Measurements from ENCODE around the gene RAB11FIP4. TPM values are rescaled to one million over a fixed set of nuclear protein-coding genes. Genes with fewer than 3 reads are reported as not detected.

Gene RAB11FIP4
- total and polyA plus RNA-seq, 9 of the 15 experiments (the other 6 are each of a cell fraction or from before 2014, with no cell fraction given) = 0.62 to 16.6 (median 8.9) TPM

DNA sequence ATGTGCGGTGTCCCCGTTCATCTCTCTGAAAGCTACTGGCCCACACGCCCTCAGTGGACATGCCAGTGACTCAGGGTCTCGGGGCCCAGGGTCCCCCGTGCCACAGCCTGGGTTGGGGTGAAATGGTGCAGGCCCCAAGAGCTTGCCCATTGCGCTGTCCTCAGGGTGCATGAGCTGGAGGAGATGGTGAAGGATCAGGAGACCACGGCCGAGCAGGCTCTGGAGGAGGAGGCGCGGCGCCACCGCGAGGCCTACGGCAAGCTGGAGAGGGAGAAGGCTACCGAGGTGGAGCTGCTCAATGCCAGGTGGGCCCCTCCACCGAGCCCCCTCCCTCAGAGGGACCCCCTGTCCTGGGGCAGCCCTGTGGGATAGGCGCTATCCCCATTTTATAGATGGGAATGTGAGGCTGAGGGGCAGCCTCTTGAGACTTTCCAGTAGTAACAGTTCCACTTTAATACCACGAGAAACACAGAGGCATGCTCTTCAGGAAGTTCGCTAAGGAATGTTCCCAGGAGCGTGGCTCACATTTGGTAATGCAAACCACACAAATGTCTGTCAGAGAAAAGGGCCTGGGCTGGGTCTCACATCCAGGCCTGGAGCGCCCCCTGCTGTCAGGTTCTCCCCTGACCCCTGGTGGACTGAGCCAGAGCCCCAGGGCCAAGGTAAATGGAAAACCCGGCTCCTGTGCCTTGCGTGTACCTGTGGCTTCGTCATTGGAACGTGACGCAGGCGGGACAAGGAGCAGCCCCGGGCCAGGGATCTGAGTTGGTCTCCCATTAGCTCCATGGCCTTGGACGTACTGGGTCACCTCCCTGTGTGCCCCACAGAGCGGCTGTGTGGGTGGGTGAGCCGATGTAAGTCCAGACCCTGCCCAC is 133.7 kb downstream of the RAB11FIP4 start (continued):
- no peak for TF ChIP-seq BRD9 (IDR thresholded peaks at IDR 0.05; ENCODE audit: low read depth, partially characterized antibody)
- peak; percentile 76; the same call in 1 of the 2 replicates for TF ChIP-seq STAG1 (CRISPR knock-in tag; IDR thresholded peaks at IDR 0.05; ENCODE audit: borderline replicate concordance)
- 0 out of 2 replicates have a peak, but pooled peaks have one; percentile 10 for TF ChIP-seq JUND (IDR thresholded peaks at IDR 0.05; ENCODE audit: borderline replicate concordance, low read depth, low read length)
- TF ChIP-seq JUND (tag; IDR thresholded peaks at IDR 0.05; ENCODE audit: borderline replicate concordance, low read depth, low read length) = no peak; the same call in 2 of the 3 replicates
- TF ChIP-seq YY1 (IDR thresholded peaks at IDR 0.05; ENCODE audit: borderline replicate concordance in 1 of 3, control insufficient read depth in 1 of 3, extremely low read depth in 1 of 3, insufficient read depth in 3 of 3, insufficient read length in 1 of 3, insufficient replicate concordance in 2 of 3, low read depth in 1 of 3, low read length in 2 of 3) = peak in 1 of 3 experiments; percentile 11
- 0 out of 2 replicates have a peak, but pooled peaks have one; percentile 15 for TF ChIP-seq MYNN (IDR thresholded peaks at IDR 0.05)
- TF ChIP-seq MYNN (CRISPR knock-in tag; IDR thresholded peaks at IDR 0.05) = no peak
- TF ChIP-seq CREB3 (tag; conservative IDR thresholded peaks at IDR 0.05; ENCODE audit: low read depth) = no peak
- TF ChIP-seq, protein P1, sequence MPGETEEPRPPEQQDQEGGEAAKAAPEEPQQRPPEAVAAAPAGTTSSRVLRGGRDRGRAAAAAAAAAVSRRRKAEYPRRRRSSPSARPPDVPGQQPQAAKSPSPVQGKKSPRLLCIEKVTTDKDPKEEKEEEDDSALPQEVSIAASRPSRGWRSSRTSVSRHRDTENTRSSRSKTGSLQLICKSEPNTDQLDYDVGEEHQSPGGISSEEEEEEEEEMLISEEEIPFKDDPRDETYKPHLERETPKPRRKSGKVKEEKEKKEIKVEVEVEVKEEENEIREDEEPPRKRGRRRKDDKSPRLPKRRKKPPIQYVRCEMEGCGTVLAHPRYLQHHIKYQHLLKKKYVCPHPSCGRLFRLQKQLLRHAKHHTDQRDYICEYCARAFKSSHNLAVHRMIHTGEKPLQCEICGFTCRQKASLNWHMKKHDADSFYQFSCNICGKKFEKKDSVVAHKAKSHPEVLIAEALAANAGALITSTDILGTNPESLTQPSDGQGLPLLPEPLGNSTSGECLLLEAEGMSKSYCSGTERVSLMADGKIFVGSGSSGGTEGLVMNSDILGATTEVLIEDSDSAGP (CRISPR knock-in tag; IDR thresholded peaks at IDR 0.05) = no peak
- TF ChIP-seq CC2D1A (IDR thresholded peaks at IDR 0.05) = peak; percentile 67; the same call in 1 of the 2 replicates
- peak; percentile 52; the same call in 1 of the 2 replicates for TF ChIP-seq RB1 (IDR thresholded peaks at IDR 0.05; ENCODE audit: low read depth)
- TF ChIP-seq PKNOX1 (IDR thresholded peaks at IDR 0.05) = 0 out of 2 replicates have a peak, but pooled peaks have one; percentile 34
- peak; percentile 90 to 98 (median 97) for TF ChIP-seq CTCF (IDR thresholded peaks at IDR 0.05 in 2 of 3, conservative IDR thresholded peaks at IDR 0.05 in 1 of 3; ENCODE audit: insufficient read depth in 2 of 3, low read depth in 1 of 3, low read length in 3 of 3)
- no peak for TF ChIP-seq POU5F1 (IDR thresholded peaks at IDR 0.05; ENCODE audit: borderline replicate concordance, low read depth, low read length, partially characterized antibody)
- TF ChIP-seq ATF1 (CRISPR knock-in tag; IDR thresholded peaks at IDR 0.05) = no peak
- TF ChIP-seq ATF1 (tag; IDR thresholded peaks at IDR 0.05) = peak; percentile 22; the same call in 1 of the 2 replicates
- no peak for TF ChIP-seq ZC3H11A (IDR thresholded peaks at IDR 0.05; ENCODE audit: low read depth, low read length)

Data from K562 (cell line).